Fibroblast of skin of right quadriceps (primary cell): ENCODE results near the gene SOX2.

Experiments
- DNase-seq: peaks from one replicate; pipeline ENCODE4 v3.0.0-alpha.2; 2013

The SOX2 gene

DNA sequence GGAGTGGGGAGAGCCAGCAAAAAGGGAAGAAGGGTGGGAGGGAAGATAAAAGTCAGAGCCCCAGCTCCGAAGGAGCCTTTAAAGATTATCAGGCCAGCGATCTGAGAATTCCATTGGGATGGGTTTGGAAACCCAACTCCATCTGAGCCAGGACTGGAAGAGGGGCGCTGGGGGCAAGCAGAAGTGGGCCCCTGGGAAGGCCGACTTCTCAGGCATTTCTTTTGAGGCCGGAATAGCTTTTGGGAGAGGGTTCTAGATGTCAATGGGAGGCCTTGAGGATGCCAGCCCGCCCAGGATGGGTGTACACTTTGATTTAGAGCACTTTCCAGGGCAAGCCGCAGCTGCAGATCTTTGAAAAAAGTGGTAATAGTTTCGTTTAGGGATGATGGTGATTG, 6.6 kb upstream of the SOX2 start:
- DNase-seq = no peak

DNA sequence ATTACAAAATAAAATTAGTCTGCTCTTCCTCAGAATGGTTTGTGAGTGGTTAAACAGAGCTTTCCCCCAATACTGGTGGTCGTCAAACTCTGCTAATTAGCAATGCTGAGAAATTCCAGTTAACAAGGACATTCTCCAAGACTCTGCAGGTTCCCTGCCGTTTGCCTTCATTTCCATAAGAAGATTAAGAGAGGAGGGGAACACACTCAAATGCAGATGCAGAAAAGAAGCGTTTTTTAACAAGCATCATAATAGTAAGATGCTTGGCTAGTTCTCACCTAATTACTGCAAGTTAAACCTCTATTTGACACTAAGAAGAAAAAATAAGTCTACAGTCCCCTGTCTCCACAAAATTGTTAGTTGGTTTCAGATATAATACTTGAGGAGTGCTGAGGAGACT, 3.7 kb upstream of the SOX2 start:
- DNase-seq = no peak

DNA sequence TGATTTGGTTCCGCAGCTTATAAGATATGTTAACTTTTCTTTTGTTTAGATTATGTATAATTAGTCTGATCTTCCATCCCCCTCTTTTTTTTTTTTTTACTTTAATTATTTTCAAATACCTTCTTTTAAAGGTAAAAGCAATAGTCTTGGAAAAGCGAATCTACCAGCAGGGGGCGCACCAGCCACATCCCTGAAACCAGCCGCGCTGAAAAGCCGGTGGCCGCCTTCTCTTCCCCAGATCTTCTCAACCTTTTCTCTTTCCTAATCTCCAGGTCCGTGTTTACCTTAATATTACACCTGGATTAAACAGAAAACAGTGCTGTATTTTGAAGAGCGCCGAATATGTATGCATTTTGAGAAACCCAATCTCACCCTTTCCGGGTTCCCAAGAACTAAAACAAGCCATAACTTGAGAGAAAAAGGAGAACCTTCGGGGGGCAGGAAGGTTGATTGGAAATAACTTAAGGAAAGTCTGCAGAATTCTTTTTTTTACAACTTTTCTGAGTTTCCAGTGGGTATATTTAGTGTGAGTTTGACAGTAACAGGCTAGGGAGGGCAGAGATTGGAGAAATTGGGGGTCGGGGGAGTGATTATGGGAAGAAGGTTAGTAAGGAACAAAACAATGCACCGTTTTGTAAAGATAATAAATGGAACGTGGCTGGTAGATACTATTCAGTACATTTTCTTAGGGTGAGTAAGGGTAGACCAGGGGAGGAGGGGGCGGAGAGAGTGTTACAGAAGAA, 2.0 kb upstream of the SOX2 start:
- DNase-seq = peak; percentile 44

DNA sequence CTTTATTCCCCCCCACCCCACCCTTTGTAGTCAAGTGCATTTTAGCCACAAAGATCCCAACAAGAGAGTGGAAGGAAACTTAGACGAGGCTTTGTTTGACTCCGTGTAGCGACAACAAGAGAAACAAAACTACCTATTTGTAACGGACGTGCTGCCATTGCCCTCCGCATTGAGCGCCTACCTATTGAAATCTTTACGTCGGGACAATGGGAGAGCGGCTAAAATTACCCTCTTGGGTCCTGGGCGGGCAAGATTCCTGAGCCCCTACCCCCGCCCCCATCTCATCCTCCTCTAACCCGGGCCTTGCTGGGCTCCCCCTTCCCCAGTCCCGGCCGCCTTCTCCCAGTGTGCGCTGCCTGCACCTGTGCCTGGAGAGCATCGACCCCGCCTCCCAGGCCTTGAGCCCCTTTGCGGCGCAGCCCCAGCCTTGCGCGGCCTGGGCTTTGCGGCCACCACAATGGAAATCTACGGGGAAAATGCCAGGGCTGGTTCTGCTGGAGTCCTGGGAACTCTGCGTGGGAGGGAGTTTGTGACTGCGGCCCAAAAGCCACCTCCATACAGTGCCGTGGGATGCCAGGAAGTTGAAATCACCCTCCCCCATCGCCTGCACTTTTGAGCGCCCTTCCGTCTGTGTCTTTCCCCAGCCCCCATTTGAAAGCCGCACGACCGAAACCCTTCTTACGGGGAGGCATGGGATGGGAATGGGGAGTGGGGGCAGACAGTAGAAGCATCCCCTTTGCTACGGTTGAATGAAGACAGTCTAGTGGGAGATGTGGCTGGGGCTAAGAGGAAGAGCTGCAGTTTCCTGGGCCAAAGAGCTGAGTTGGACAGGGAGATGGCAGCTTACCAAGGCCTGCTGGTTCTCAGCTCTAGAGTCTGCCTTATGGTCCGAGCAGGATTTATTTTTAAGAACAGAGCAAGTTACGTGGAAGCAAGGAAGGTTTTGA, 1.1 kb upstream of the SOX2 start:
- DNase-seq = no peak

DNA sequence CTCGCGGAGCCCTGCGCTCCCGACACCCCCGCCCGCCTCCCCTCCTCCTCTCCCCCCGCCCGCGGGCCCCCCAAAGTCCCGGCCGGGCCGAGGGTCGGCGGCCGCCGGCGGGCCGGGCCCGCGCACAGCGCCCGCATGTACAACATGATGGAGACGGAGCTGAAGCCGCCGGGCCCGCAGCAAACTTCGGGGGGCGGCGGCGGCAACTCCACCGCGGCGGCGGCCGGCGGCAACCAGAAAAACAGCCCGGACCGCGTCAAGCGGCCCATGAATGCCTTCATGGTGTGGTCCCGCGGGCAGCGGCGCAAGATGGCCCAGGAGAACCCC, 464 bp downstream of the SOX2 start:
- no peak for DNase-seq

DNA sequence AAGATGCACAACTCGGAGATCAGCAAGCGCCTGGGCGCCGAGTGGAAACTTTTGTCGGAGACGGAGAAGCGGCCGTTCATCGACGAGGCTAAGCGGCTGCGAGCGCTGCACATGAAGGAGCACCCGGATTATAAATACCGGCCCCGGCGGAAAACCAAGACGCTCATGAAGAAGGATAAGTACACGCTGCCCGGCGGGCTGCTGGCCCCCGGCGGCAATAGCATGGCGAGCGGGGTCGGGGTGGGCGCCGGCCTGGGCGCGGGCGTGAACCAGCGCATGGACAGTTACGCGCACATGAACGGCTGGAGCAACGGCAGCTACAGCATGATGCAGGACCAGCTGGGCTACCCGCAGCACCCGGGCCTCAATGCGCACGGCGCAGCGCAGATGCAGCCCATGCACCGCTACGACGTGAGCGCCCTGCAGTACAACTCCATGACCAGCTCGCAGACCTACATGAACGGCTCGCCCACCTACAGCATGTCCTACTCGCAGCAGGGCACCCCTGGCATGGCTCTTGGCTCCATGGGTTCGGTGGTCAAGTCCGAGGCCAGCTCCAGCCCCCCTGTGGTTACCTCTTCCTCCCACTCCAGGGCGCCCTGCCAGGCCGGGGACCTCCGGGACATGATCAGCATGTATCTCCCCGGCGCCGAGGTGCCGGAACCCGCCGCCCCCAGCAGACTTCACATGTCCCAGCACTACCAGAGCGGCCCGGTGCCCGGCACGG, 991 bp downstream of the SOX2 start:
- DNase-seq = no peak

DNA sequence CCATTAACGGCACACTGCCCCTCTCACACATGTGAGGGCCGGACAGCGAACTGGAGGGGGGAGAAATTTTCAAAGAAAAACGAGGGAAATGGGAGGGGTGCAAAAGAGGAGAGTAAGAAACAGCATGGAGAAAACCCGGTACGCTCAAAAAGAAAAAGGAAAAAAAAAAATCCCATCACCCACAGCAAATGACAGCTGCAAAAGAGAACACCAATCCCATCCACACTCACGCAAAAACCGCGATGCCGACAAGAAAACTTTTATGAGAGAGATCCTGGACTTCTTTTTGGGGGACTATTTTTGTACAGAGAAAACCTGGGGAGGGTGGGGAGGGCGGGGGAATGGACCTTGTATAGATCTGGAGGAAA, 1.5 kb downstream of the SOX2 start:
- no peak for DNase-seq

DNA sequence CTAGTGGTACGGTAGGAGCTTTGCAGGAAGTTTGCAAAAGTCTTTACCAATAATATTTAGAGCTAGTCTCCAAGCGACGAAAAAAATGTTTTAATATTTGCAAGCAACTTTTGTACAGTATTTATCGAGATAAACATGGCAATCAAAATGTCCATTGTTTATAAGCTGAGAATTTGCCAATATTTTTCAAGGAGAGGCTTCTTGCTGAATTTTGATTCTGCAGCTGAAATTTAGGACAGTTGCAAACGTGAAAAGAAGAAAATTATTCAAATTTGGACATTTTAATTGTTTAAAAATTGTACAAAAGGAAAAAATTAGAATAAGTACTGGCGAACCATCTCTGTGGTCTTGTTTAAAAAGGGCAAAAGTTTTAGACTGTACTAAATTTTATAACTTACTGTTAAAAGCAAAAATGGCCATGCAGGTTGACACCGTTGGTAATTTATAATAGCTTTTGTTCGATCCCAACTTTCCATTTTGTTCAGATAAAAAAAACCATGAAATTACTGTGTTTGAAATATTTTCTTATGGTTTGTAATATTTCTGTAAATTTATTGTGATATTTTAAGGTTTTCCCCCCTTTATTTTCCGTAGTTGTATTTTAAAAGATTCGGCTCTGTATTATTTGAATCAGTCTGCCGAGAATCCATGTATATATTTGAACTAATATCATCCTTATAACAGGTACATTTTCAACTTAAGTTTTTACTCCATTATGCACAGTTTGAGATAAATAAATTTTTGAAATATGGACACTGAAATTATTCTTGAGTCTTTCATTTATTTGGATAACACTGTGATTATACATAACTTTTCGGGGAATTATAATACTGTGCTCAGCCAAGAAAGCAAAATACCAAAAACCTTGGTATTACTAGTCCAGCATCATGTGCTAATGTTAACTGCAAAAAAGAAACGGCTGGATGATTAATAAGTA, 2.2 kb downstream of the SOX2 start:
- no peak for DNase-seq

DNA sequence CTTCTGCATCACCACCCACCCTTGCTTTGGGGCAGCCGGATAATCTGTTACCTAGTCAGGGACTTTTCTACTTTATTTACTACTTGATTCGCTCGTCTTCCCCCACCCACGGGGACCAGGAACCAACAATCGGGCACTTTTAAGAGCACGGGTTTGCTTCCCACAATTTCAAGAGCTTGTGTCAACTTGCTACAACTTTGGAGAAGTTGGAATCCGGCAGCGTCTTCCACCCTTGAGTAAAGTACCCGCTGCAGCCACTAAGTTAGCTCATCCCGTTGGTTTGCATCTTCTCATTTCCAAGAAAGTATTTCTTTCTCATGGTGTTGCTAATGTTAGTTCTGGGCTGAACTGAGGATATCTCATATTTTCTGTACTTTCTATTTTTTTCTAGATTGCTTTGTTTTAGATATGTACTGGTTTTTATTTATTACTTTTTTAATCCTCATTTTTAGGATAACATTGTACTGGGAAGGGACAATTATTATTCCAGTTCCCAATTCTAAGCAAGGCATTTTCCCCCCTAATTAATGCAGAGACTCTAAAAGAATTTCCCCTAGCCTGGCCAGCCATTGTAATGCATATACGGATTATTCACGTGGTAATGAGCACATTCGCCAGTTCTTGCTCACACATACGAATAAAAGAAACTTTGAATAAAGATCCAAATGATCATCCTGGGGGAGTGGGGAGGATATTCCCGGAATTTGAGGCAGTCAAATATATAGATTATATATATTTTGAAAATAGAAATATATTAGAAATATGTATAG, 4.0 kb downstream of the SOX2 start:
- DNase-seq = no peak

DNA sequence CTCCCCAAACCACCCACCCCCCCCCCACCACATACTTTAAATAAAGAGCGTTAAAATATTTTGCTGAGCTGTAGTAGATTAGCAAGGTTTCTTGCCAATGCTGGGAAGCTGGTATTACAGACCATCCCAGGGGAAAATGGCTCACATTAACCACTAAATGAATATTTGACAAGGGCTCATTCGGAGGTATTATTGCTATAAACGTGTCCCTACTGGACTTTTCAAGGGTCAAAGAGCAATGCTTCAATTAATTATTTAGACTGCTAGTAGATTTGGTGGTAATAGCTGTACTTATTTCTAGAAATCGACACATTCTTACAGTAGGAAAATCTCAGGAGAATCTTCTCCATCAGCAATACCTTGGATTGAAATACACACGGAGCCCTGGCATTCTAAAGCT, 5.2 kb downstream of the SOX2 start:
- DNase-seq = no peak

DNA sequence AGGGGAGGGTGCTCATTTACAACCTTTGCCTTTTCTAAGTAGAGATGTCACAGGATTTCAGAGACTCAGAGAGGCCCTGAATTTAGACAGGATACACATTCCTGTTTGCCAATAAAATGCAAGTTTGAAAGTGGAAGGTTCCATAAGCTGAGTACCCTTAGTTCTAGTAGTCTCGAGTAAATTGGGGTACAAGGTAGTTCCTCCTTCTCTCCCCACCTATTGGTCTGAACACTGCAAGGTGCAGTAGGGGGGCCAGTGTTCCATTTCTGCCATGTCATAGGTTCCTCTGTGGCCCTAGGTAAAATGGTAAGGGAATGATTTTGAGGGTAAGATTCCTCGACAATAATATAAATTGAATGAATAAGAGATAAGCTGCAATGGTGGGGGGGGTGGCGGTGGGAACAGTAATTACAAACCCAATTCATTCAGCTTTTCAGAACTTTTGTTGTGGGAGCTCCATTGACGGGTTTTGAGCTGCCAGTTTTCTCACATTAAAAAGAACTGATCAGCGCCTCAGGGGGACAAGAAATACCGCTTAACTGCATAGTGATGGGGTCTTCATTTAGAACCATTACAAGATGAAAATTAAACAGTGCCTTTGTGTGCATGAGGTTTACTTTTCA, 5.9 kb downstream of the SOX2 start:
- no peak for DNase-seq

DNA sequence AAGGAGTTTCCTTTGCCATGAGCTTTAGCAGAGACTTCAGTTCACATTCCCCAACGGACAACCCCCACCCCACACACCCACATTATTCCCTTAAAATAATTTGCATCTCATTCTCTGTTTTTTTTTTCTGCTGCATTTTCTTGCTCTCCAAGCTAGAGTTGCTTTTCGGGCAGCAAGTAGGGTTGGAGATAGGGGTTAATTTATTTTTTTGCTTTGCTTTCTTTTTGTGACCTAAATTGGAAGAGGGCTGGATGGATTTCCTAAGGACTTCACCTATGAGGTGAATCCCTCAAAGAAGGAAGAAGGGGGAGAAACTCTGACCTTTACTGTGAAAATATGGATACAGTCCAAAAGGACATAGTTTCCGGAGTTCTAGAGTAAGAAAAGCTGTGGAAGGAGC, 6.6 kb downstream of the SOX2 start:
- DNase-seq = no peak

DNA sequence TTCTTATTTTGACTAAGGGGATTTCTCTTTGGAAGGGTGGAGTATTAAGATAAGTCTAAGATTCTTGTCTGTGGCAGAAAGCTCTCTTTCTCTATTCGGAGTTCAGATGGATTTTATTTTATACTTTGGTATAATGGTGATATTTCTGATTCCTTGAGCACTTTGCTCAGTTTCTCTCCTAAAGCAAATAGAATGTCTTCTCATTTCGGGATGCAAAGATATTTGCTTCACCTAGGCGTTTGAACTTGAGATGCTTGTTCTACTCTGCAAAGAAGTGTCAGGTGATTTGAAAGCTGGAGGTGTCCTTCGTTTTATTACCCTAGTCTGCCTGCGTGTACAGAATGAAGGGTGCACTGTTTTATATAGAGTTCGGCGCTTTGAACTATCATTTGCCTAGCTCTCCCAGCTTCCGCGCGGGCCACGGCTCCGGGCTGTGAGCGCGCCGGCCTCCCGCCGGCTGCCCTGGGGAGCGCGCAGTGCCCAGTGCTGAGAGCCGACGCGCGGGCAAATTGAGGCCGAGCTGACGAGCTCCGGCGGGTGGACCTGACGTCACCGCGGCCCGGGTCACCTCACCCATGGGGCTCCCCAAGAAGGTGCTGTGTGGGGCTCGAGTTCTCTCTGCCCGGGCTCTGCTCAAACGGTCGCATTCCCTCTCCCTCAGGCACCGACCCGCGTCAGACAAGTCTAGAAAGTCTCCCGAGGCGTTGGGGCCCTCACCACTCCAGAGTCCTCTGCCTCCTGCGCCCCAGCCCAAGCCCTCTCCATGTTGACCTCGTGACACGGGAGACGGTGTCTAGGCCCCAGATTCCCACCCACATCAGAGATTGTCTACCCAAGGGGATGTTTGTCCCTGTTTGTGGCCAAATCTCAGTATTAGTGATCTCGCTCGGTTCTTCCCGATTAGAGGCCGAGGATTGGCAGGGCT, 7.5 kb downstream of the SOX2 start:
- no peak for DNase-seq

DNA sequence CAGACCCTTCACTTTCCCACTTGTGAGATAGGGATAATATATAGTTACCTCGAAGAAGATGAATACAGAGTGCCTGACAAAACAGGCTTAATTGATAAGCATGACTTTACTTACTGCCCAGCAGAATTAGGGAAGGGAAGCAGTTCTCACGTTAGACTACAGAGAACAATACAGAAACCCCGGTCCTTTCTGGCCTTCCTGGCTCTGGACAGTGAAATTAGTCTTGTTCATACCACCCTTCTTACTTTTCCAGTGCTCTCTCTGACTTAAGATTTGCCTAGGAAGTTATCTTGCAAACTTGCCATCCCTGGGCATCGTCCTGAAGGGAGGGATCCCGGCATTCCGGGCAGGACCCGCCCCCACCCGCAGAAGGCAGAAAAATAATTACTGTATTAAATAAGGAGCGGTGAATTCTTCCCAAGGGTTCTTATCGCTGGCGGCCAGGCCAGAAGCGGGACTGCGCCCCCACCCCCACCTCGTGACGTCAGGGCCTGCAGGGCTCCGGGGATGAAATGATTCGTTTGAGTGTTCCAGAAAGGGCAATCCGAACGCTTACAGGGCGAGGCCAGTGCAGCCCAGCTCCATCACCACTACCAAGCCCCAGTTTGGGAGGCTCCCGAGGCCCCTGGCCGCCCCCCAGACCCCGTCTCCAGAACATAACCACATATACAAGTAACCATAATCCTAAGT, 8.4 kb downstream of the SOX2 start:
- no peak for DNase-seq

DNA sequence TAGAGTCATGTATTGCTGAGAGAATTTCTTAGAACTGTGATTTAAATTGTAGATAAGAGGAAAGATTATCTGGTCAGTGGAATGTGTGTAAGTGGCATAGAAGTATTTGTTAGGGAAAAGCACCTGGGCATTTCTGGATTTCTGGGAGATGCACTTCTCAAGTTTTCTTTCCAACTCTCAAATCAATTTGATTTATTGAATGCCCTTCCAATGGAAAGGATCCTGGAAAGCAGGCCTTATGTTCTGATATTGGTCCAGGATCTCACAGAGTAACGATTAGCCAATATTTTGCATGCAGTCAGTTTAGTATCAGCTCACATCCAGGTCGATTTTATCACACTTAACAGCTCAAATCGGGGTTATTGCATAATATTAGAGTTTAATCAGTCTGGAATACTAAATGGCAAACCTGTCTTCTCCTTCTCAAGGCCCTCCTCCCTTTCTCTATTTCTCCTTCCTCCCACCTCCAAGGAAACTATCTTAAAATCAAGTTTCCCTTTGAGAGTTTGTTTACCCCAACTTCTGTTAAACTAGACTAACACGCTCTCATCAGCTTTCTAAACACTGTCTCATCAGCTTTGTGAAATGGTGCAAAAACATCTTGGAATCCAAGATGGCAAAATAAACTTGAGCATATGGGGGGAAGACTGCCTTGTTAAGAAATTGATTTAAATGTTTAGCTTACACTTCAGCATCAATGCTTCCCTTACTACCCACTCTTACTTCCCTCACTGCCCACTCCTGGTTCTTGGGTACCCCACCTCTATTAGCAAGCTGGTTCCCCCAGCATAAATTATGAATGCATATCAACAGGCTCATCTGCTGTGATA, 9.5 kb downstream of the SOX2 start:
- DNase-seq = no peak

DNA sequence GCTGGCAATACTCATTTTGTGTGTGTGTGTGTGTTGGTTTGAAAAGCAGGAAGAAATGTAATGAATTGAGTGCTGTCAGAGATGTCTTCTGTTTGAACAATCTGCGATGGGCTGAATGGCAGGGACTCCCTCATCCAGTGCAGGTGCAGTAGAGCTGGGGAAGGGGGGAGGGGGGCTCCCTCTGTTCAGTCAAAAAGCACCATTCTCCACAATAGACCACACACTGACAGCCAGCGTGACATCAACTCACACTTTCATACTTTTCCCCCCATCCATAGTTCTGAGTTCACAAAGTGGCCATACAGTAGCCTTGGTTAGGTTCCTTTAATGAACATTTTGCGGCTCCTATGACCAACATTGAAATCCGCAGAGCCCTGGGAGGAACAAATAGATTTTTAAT, 10.4 kb downstream of the SOX2 start:
- DNase-seq = no peak

DNA sequence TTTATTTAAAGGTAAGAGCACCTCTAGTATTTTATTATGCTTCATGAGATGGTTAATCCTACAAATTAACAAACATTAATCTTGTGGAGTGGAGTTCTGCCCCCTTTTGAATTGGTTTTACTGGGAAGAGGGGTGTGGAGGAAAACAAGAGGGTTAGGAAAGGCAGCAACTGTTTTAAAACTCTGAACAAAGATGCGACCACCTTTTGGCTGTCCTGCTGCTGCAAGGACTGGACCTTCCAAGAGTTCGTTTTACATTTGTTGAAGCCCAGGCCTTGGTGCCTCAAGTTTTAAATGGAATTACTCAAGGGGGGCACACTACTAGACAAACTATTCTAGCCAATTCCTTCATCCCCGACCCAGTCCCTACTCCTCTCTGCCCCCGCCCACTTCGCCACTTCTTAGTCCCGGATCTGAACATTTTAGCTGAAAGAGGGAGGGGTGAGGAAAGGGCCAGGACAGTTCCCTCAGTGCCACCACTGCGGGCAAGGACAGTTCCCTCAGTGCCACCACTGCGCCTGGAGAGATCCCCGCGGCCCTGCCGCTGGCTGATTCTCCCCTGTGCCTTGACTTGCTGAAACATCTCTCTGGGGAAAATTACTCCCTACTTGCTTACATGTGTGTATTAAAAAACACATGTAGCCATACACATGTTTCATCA, 11.2 kb downstream of the SOX2 start:
- no peak for DNase-seq

DNA sequence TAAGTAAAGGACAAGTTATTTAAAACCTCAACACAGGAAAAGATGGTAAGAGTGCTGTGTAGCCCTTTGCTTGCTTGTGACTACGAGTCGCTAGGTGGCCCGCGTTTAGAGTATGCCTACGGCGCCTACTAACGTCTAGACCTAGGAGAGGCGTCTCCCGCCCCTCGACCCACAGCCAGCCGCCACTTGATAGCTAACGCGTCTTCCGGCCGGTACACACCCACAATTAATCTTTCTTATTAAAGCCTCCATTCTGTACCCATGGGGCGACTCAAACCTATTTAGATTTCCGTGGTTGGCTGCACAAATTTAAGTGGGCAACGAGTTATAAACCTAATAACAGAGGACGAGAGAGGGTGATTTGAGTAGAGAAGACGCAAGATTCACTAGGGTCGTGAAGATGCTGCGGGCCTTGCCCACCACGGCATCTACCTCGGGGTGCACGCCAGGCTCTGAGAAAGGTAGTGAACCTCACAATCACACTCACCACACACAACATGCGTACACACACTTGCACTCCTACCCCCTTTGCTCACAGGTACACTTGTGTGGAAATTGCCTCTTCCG, 12.0 kb downstream of the SOX2 start:
- no peak for DNase-seq
